ENCODE data around the gene HIPK1.
A peak's percentile ranks its signal among the peaks of the same experiment; 100 is the strongest.
"Not testable (repeated sequence)": the region's sequence is repeated elsewhere in the genome, so short reads cannot be mapped to it uniquely, and the experiment has no call there.

The HIPK1 gene

GRCh38 chr1:114002492-114003239, 73.5 kb downstream of the HIPK1 start:
- Histone ChIP-seq H3K27me3 (ENCODE audit: insufficient read depth, low read length) (peaks cover 2% of the 10 kb centered on the region), H3K4me3 (ENCODE audit: low read length) (no peak overlapping the region), H3K4me1 (ENCODE audit: insufficient read depth, low read length) (peaks cover 9% of the 10 kb centered on the region)

GRCh38 chr1:114003431-114003830, 74.3 kb downstream of the HIPK1 start:
- H3K4me1 ChIP-seq (ENCODE audit: insufficient read depth, low read length): peaks cover 9% of the 10 kb centered on the region
- no peaks in the 10 kb centered on the region for H3K36me3 ChIP-seq (ENCODE audit: insufficient read depth, low read length)
- no peaks in the 10 kb centered on the region for H3K27me3 ChIP-seq (ENCODE audit: insufficient read depth, low read length)
- H2AFZ ChIP-seq (ENCODE audit: low read depth, low read length): no peak overlapping the region
- no peak overlapping the region for H3K4me3 ChIP-seq (ENCODE audit: low read length)
- no peaks in the 10 kb centered on the region for H3K9me3 ChIP-seq (ENCODE audit: low read length)

More at GRCh38 chr1:114002492-114003239, 73.5 kb downstream of the HIPK1 start:
- Histone ChIP-seq H2AFZ (ENCODE audit: low read depth, low read length) (peak overlapping the region; percentile 81), H3K36me3 (ENCODE audit: insufficient read depth, low read length) (no peaks in the 10 kb centered on the region), H3K9me3 (ENCODE audit: low read length) (no peaks in the 10 kb centered on the region)

DNA sequence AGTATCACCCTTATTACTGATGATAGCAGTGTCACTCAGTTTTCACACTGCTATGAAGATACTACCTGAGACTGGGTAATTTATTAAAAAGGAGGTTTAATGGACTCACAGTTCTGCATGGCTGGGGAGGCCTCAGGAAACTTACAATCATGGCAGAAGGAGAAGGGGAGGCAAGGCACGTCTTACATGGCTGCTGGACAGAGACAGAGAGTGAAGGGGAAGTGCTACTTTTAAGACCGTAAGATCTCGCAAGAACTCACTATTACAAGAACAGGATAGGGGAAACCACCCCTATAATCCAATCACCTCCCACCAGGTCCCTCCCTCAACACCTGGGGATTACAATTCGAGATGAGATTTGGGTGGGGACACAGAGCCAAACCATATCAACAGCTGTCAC, 77.7 kb downstream of the HIPK1 start:
- H3K4me1 ChIP-seq (ENCODE audit: insufficient read depth, low read length); H3K4me3 ChIP-seq (ENCODE audit: low read length); H3K9me3 ChIP-seq (ENCODE audit: low read length): not testable (repeated sequence)

GRCh38 chr1:114008480-114008941, 79.4 kb downstream of the HIPK1 start:
- no peak overlapping the region for H3K4me3 ChIP-seq (ENCODE audit: low read length)
- H3K4me1 ChIP-seq (ENCODE audit: insufficient read depth, low read length): peaks cover under 1% of the 10 kb centered on the region
- H3K9me3 ChIP-seq (ENCODE audit: low read length): no peaks in the 10 kb centered on the region
- no peak overlapping the region for H2AFZ ChIP-seq (ENCODE audit: low read depth, low read length)
- no peaks in the 10 kb centered on the region for H3K27me3 ChIP-seq (ENCODE audit: insufficient read depth, low read length)
- no peaks in the 10 kb centered on the region for H3K36me3 ChIP-seq (ENCODE audit: insufficient read depth, low read length)

More for the DNA sequence above, 77.7 kb downstream of the HIPK1 start:
- H3K27me3 ChIP-seq (ENCODE audit: insufficient read depth, low read length); H2AFZ ChIP-seq (ENCODE audit: low read depth, low read length); H3K36me3 ChIP-seq (ENCODE audit: insufficient read depth, low read length): not testable (repeated sequence)

DNA sequence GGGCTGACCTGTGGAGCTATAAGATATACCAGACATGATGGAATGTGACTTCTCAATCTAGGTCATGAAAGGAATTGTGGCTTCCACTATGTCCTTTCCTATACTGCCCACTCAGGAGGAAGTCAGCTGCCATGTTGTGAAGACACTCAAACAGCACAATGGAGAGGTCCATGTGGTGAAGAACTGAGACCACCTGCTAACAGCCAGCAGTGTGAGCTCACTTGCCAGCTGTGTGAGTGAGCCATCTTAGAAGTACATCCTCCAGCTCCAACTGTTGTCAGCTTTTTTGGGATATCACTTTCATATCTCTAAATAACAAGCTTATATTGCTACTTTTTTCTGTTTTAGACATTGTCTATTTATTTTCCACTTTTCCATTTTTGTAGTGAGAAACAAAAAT, 79.9 kb downstream of the HIPK1 start:
- H3K9me3 ChIP-seq (ENCODE audit: low read length): no peaks in the 10 kb centered on the region

DNA sequence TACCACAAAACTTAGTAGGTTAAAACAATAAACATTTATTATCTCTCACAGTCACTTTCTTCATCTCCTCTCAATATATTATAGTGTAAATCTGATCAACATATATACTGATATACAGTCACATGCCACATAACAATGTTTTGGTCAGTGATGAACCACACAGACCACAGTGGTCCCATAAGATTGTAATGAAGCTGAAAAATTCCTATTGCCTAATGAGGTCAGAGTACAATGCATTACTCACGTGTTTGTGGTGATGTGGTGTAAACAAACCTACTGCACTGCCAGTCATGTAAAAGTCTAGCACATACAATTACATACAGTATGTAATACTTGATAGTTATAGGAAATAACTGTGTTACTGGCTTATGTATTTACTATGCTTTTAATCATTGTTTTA, 80.3 kb downstream of the HIPK1 start:
- Histone ChIP-seq H3K36me3 (ENCODE audit: insufficient read depth, low read length) (no peaks in the 10 kb centered on the region), H3K4me3 (ENCODE audit: low read length) (no peak overlapping the region), H3K27me3 (ENCODE audit: insufficient read depth, low read length) (no peaks in the 10 kb centered on the region)

More for the DNA sequence above, 79.9 kb downstream of the HIPK1 start:
- Histone ChIP-seq H3K36me3 (ENCODE audit: insufficient read depth, low read length) (no peaks in the 10 kb centered on the region), H2AFZ (ENCODE audit: low read depth, low read length) (no peak overlapping the region), H3K27me3 (ENCODE audit: insufficient read depth, low read length) (no peaks in the 10 kb centered on the region), H3K4me3 (ENCODE audit: low read length) (no peak overlapping the region), H3K4me1 (ENCODE audit: insufficient read depth, low read length) (no peaks in the 10 kb centered on the region)

DNA sequence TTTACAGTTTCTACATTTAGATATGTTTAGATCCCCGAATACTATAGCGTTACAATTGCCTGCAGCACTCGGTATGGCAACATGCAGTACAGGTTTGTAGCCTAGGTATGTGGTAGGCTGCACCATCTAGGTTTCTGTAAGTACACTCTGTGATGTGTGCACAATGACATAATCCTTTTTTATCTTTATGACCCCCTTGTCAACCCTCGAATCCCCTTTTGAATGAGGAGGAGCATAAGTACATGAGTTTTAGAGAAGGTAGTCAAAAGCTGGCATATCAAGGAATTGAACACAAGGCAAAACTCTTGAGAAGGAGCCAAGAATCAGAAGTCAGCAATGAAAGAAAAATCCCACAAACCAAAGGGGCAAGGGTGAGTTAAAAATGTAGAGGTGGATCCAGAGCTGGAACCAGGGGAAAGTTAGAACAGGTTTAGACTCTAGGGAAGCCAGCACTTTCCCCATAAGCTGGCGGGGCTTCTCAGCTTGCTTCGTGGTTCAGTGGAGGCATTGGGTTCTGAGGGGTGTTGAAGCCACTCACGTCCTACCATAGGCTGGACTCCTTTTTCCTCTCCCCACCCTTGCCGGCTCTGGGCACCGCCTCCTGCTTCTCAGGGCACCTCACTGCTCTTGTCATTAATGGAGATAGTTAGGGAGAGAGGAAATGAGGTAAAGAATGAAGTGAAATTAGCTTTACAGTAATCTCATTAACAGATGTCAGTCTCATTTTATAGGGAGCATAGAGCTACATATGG, 81.5 kb downstream of the HIPK1 start:
- Histone ChIP-seq H3K36me3 (ENCODE audit: insufficient read depth, low read length) (no peaks in the 10 kb centered on the region), H3K27me3 (ENCODE audit: insufficient read depth, low read length) (no peaks in the 10 kb centered on the region), H2AFZ (ENCODE audit: low read depth, low read length) (no peak overlapping the region), H3K4me1 (ENCODE audit: insufficient read depth, low read length) (no peaks in the 10 kb centered on the region), H3K9me3 (ENCODE audit: low read length) (no peaks in the 10 kb centered on the region), H3K4me3 (ENCODE audit: low read length) (no peak overlapping the region)

More for the DNA sequence above, 80.3 kb downstream of the HIPK1 start:
- Histone ChIP-seq H2AFZ (ENCODE audit: low read depth, low read length) (no peak overlapping the region), H3K4me1 (ENCODE audit: insufficient read depth, low read length) (no peaks in the 10 kb centered on the region), H3K9me3 (ENCODE audit: low read length) (no peaks in the 10 kb centered on the region)

- no peak overlapping the region for H3K4me3 ChIP-seq (ENCODE audit: low read length)
- no peak overlapping the region for H2AFZ ChIP-seq (ENCODE audit: low read depth, low read length)
- no peaks in the 10 kb centered on the region for H3K9me3 ChIP-seq (ENCODE audit: low read length)
- H3K36me3 ChIP-seq (ENCODE audit: insufficient read depth, low read length): no peaks in the 10 kb centered on the region
- H3K27me3 ChIP-seq (ENCODE audit: insufficient read depth, low read length): peaks cover 3% of the 10 kb centered on the region
- H3K4me1 ChIP-seq (ENCODE audit: insufficient read depth, low read length): no peaks in the 10 kb centered on the region
Measured at GRCh38 chr1:114011796-114012195, 82.7 kb downstream of the HIPK1 start.

DNA sequence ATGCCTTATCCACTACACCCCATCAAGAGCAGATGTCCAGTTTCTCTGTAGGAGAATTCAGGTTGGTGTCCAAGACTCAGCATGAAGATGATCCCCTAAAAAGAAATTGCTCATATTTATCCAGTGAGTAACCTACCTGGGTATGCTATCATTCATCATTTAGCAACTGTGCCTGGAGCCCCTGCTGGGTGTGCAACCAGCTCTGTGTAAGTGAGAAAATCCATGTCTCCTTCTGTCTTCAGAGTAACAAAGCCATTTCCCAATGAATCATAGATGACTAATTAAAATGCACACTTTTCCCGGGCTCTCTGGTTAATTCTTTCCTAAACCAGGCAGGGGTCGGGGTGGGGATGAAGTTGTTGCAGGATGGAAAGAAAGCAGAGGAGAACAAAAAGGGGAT, 86.0 kb downstream of the HIPK1 start:
- no peak overlapping the region for H3K4me3 ChIP-seq (ENCODE audit: low read length)
- H3K9me3 ChIP-seq (ENCODE audit: low read length): no peaks in the 10 kb centered on the region
- H3K36me3 ChIP-seq (ENCODE audit: insufficient read depth, low read length): no peaks in the 10 kb centered on the region
- no peak overlapping the region for H2AFZ ChIP-seq (ENCODE audit: low read depth, low read length)
- peaks cover 3% of the 10 kb centered on the region for H3K27me3 ChIP-seq (ENCODE audit: insufficient read depth, low read length)
- H3K4me1 ChIP-seq (ENCODE audit: insufficient read depth, low read length): no peaks in the 10 kb centered on the region

- H2AFZ ChIP-seq (ENCODE audit: low read depth, low read length); H3K4me1 ChIP-seq (ENCODE audit: insufficient read depth, low read length); H3K9me3 ChIP-seq (ENCODE audit: low read length); H3K4me3 ChIP-seq (ENCODE audit: low read length); H3K36me3 ChIP-seq (ENCODE audit: insufficient read depth, low read length); H3K27me3 ChIP-seq (ENCODE audit: insufficient read depth, low read length): not testable (repeated sequence)
Measured at GRCh38 chr1:114019724-114020123, 90.6 kb downstream of the HIPK1 start.

DNA sequence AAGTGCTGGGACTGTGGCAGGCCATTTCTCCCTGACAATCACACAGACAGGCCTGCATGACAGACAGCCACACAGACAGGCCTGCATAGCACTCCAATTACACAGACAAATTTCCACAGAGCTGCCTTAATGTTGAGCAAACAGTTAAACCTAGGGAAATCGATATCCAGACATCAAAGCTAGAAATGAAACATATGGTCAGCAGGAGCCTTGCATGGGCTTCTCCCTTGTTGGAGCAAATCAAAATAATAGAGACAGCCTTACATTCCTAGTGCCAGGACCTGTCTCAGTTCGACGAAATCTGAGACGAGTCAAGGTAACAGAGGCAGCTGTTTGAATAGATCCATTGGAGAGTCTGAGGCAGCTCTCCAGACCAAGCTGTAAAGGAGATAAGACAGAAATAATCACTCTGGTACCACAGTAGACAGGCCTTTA, 92.6 kb downstream of the HIPK1 start:
- H3K27me3 ChIP-seq (ENCODE audit: insufficient read depth, low read length): no peaks in the 10 kb centered on the region
- no peaks in the 10 kb centered on the region for H3K4me1 ChIP-seq (ENCODE audit: insufficient read depth, low read length)
- no peaks in the 10 kb centered on the region for H3K9me3 ChIP-seq (ENCODE audit: low read length)
- no peak overlapping the region for H2AFZ ChIP-seq (ENCODE audit: low read depth, low read length)
- no peaks in the 10 kb centered on the region for H3K36me3 ChIP-seq (ENCODE audit: insufficient read depth, low read length)
- no peak overlapping the region for H3K4me3 ChIP-seq (ENCODE audit: low read length)

- no peak overlapping the region for H2AFZ ChIP-seq (ENCODE audit: low read depth, low read length)
- H3K9me3 ChIP-seq (ENCODE audit: low read length): no peaks in the 10 kb centered on the region
- no peak overlapping the region for H3K4me3 ChIP-seq (ENCODE audit: low read length)
- H3K4me1 ChIP-seq (ENCODE audit: insufficient read depth, low read length): no peaks in the 10 kb centered on the region
- no peaks in the 10 kb centered on the region for H3K36me3 ChIP-seq (ENCODE audit: insufficient read depth, low read length)
- no peaks in the 10 kb centered on the region for H3K27me3 ChIP-seq (ENCODE audit: insufficient read depth, low read length)
Measured at GRCh38 chr1:114022877-114023276, 93.8 kb downstream of the HIPK1 start.

DNA sequence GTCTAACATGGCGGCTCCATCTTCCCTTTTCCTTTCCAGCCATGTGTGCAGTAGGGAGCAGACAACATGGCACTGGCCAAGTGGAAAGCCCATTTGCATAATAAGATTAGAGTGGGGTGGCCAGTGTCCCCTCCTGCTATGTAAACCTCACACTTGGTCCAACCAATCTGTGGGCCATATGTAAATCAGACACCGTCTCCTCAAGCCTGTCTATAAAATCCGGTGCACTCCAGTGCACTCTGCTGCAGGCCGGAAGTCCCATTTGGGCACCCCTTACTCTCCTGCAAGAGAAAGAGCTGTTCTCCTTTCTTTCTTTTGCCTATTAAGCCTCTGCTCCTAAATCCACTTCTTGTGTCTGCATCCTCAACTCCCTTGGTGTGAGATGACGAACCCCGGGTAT, 94.3 kb downstream of the HIPK1 start:
- no peaks in the 10 kb centered on the region for H3K27me3 ChIP-seq (ENCODE audit: insufficient read depth, low read length)
- H2AFZ ChIP-seq (ENCODE audit: low read depth, low read length): no peak overlapping the region
- H3K4me1 ChIP-seq (ENCODE audit: insufficient read depth, low read length): no peaks in the 10 kb centered on the region
- no peak overlapping the region for H3K4me3 ChIP-seq (ENCODE audit: low read length)
- no peaks in the 10 kb centered on the region for H3K9me3 ChIP-seq (ENCODE audit: low read length)
- no peaks in the 10 kb centered on the region for H3K36me3 ChIP-seq (ENCODE audit: insufficient read depth, low read length)

Data from neuron (in vitro differentiated cells).